ENCODE results near the gene TNS3. TPM values are rescaled to one million over a fixed set of nuclear protein-coding genes. Genes with fewer than 3 reads are reported as not detected.

Gene TNS3
- total and polyA plus RNA-seq, 4 donors = 40.5 to 140 (median 86.7) TPM

GRCh38 chr7:47538846-47539311 lies 43.0 kb downstream of the TNS3 start:
- no peaks in the 10 kb centered on the region for H3K27me3 ChIP-seq (ENCODE audit: control insufficient read depth in 1 of 2, insufficient read depth in 2 of 2, low read length in 1 of 2)
- H3K4me1 ChIP-seq (ENCODE audit: control insufficient read depth in 1 of 2, insufficient read depth in 2 of 2, low read length in 2 of 2) = no peaks in the 10 kb centered on the region
- ATAC-seq (ENCODE audit: low FRiP score) (no peak), DNase-seq (peak in 1 of 2 donors; percentile 48)
- no peaks in the 10 kb centered on the region for H3K36me3 ChIP-seq (ENCODE audit: control insufficient read depth in 1 of 2, insufficient read depth in 2 of 2, low read length in 1 of 2)
- H3K9me3 ChIP-seq (ENCODE audit: control insufficient read depth, low read length) = no peaks in the 10 kb centered on the region
- no peak overlapping the region for H3K27ac ChIP-seq (ENCODE audit: low read depth in 1 of 2, low read length in 2 of 2)
- WGBS, 2 donors = 87 to 90% methylated on average over 5 of the region's 5 CpGs
- intact Hi-C loops (cut with DNase I) = no loop called here
- H3K4me3 ChIP-seq (ENCODE audit: low read length in 2 of 2) = no peak overlapping the region

GRCh38 chr7:47537716-47538675 lies 43.9 kb downstream of the TNS3 start:
- DNase-seq (peak in 1 of 2 donors; percentile 35), ATAC-seq (ENCODE audit: low FRiP score) (no peak)
- Histone ChIP-seq H3K4me3 (ENCODE audit: low read length in 2 of 2) (peak overlapping the region; percentile 1 to 22), H3K4me1 (ENCODE audit: control insufficient read depth in 1 of 2, insufficient read depth in 2 of 2, low read length in 2 of 2) (no peaks in the 10 kb centered on the region), H3K27ac (ENCODE audit: low read depth in 1 of 2, low read length in 2 of 2) (peak overlapping the region in 1 of 2 donors; percentile 17), H3K9me3 (ENCODE audit: control insufficient read depth, low read length) (no peaks in the 10 kb centered on the region), H3K27me3 (ENCODE audit: control insufficient read depth in 1 of 2, insufficient read depth in 2 of 2, low read length in 1 of 2) (no peaks in the 10 kb centered on the region), H3K36me3 (ENCODE audit: control insufficient read depth in 1 of 2, insufficient read depth in 2 of 2, low read length in 1 of 2) (no peaks in the 10 kb centered on the region)
- intact Hi-C loops (cut with DNase I) = no loop called here
- WGBS, 2 donors = 27 to 38% methylated on average over 17 of the region's 17 CpGs

- WGBS, 2 donors = 2 to 6% methylated on average over 96 of the region's 96 CpGs
- DNase-seq = peak; percentile 84 to 89
- H3K27ac ChIP-seq (ENCODE audit: low read depth in 1 of 2, low read length in 2 of 2) = no peak overlapping the region
- intact Hi-C loops (cut with DNase I) = no loop called here
- H3K9me3 ChIP-seq (ENCODE audit: control insufficient read depth, low read length) = no peaks in the 10 kb centered on the region
- peak; percentile 55 for ATAC-seq (ENCODE audit: low FRiP score)
- H3K36me3 ChIP-seq (ENCODE audit: control insufficient read depth in 1 of 2, insufficient read depth in 2 of 2, low read length in 1 of 2) = no peaks in the 10 kb centered on the region
- peak overlapping the region; percentile 1 to 22 for H3K4me3 ChIP-seq (ENCODE audit: low read length in 2 of 2)
- H3K4me1 ChIP-seq (ENCODE audit: control insufficient read depth in 1 of 2, insufficient read depth in 2 of 2, low read length in 2 of 2) = no peaks in the 10 kb centered on the region
- H3K27me3 ChIP-seq (ENCODE audit: control insufficient read depth in 1 of 2, insufficient read depth in 2 of 2, low read length in 1 of 2) = no peaks in the 10 kb centered on the region
These were observed 45.0 kb downstream of the TNS3 start for GRCh38 chr7:47536661-47537611.

GRCh38 chr7:47535704-47536628 lies 45.9 kb downstream of the TNS3 start:
- no peaks in the 10 kb centered on the region for H3K27me3 ChIP-seq (ENCODE audit: control insufficient read depth in 1 of 2, insufficient read depth in 2 of 2, low read length in 1 of 2)
- ATAC-seq (ENCODE audit: low FRiP score) (no peak), DNase-seq (peak in 1 of 2 donors; percentile 67)
- intact Hi-C loops (cut with DNase I) = no loop called here
- 29 to 38% methylated on average over 23 of the region's 23 CpGs for WGBS, 2 donors
- H3K4me3 ChIP-seq (ENCODE audit: low read length in 2 of 2) = no peak overlapping the region
- H3K36me3 ChIP-seq (ENCODE audit: control insufficient read depth in 1 of 2, insufficient read depth in 2 of 2, low read length in 1 of 2) = no peaks in the 10 kb centered on the region
- H3K4me1 ChIP-seq (ENCODE audit: control insufficient read depth in 1 of 2, insufficient read depth in 2 of 2, low read length in 2 of 2) = no peaks in the 10 kb centered on the region
- no peak overlapping the region for H3K27ac ChIP-seq (ENCODE audit: low read depth in 1 of 2, low read length in 2 of 2)
- H3K9me3 ChIP-seq (ENCODE audit: control insufficient read depth, low read length) = no peaks in the 10 kb centered on the region

- 66 to 71% methylated on average over 5 of the region's 5 CpGs for WGBS, 2 donors
- H3K36me3 ChIP-seq (ENCODE audit: control insufficient read depth in 1 of 2, insufficient read depth in 2 of 2, low read length in 1 of 2) = no peaks in the 10 kb centered on the region
- no peak overlapping the region for H3K4me3 ChIP-seq (ENCODE audit: low read length in 2 of 2)
- no peaks in the 10 kb centered on the region for H3K27me3 ChIP-seq (ENCODE audit: control insufficient read depth in 1 of 2, insufficient read depth in 2 of 2, low read length in 1 of 2)
- H3K4me1 ChIP-seq (ENCODE audit: control insufficient read depth in 1 of 2, insufficient read depth in 2 of 2, low read length in 2 of 2) = no peaks in the 10 kb centered on the region
- no peaks in the 10 kb centered on the region for H3K9me3 ChIP-seq (ENCODE audit: control insufficient read depth, low read length)
- no peak for ATAC-seq (ENCODE audit: low FRiP score)
- intact Hi-C loops (cut with DNase I) = no loop called here
- peak in 1 of 2 donors; percentile 5 for DNase-seq
- H3K27ac ChIP-seq (ENCODE audit: low read depth in 1 of 2, low read length in 2 of 2) = no peak overlapping the region
These were observed 46.7 kb downstream of the TNS3 start for GRCh38 chr7:47535035-47535703.

GRCh38 chr7:47534322-47535034 lies 47.4 kb downstream of the TNS3 start:
- 76 to 77% methylated on average over 10 of the region's 10 CpGs for WGBS, 2 donors
- H3K4me3 ChIP-seq (ENCODE audit: low read length in 2 of 2) = no peak overlapping the region
- no peaks in the 10 kb centered on the region for H3K36me3 ChIP-seq (ENCODE audit: control insufficient read depth in 1 of 2, insufficient read depth in 2 of 2, low read length in 1 of 2)
- no peaks in the 10 kb centered on the region for H3K27me3 ChIP-seq (ENCODE audit: control insufficient read depth in 1 of 2, insufficient read depth in 2 of 2, low read length in 1 of 2)
- ATAC-seq (ENCODE audit: low FRiP score) (no peak), DNase-seq (no peak)
- H3K4me1 ChIP-seq (ENCODE audit: control insufficient read depth in 1 of 2, insufficient read depth in 2 of 2, low read length in 2 of 2) = no peaks in the 10 kb centered on the region
- H3K27ac ChIP-seq (ENCODE audit: low read depth in 1 of 2, low read length in 2 of 2) = no peak overlapping the region
- intact Hi-C loops (cut with DNase I) = no loop called here
- no peaks in the 10 kb centered on the region for H3K9me3 ChIP-seq (ENCODE audit: control insufficient read depth, low read length)

All from aorta (tissue), 5 donors.